Right renal pelvis (tissue), 4 donors: ENCODE data around the gene SLC34A1. TPM values are rescaled to one million over a fixed set of nuclear protein-coding genes. Genes with fewer than 3 reads are reported as not detected.

Experiments
- DNase-seq, 4 donors: peaks; one replicate each; pipeline ENCODE4 v3.0.0-alpha.2; 2013; ENCODE audit warnings: low read depth in 4 of 4, low spot score in 3 of 4, missing footprints in 1 of 4
- polyA plus RNA-seq, 4 donors: library from polyadenylated mRNA; unstranded; fragments of 120-200 nt; gene quantifications; one replicate each; pipeline ENCODE4 v1.2.1, GENCODE V29; 2013; ENCODE audit not compliant: insufficient read length in 4 of 4

Gene SLC34A1
- polyA plus RNA-seq, 4 donors, result 134 to 198 (median 174) TPM

- DNase-seq, result no peak
These were observed 1.5 kb downstream of the SLC34A1 start for GRCh38 chr5:177385720-177386119.

GRCh38 chr5:177386542-177386941, 2.3 kb downstream of the SLC34A1 start:
- no peak for DNase-seq

- no peak for DNase-seq
These were observed 3.2 kb downstream of the SLC34A1 start for GRCh38 chr5:177387405-177387804.

GRCh38 chr5:177388521-177389052, 4.4 kb downstream of the SLC34A1 start:
- no peak for DNase-seq

- no peak for DNase-seq
These were observed 5.3 kb downstream of the SLC34A1 start for GRCh38 chr5:177389241-177390169.

- DNase-seq, result peak in 3 of 4 donors; percentile 81 to 85 (median 84)
These were observed 6.4 kb downstream of the SLC34A1 start for GRCh38 chr5:177390363-177391300.

- DNase-seq, result no peak
These were observed 8.5 kb downstream of the SLC34A1 start for GRCh38 chr5:177392765-177393164.

GRCh38 chr5:177393206-177393765, 9.1 kb downstream of the SLC34A1 start:
- DNase-seq, result no peak

GRCh38 chr5:177393990-177394389, 9.8 kb downstream of the SLC34A1 start:
- no peak for DNase-seq

GRCh38 chr5:177396078-177396477, 11.8 kb downstream of the SLC34A1 start:
- DNase-seq, result no peak

- DNase-seq, result no peak
These were observed 12.6 kb downstream of the SLC34A1 start for GRCh38 chr5:177396807-177397206.

- DNase-seq, result no peak
These were observed 13.7 kb downstream of the SLC34A1 start for GRCh38 chr5:177397875-177398390.

- DNase-seq, result no peak
These were observed 16.0 kb downstream of the SLC34A1 start, which contains the start of gene PFN3 for GRCh38 chr5:177399997-177400868. TSS of gene PFN3 (minus strand) at chr5:177400661. CDS start at chr5:177400576, 85 bp downstream.

- no peak for DNase-seq
These were observed 18.2 kb downstream of the SLC34A1 start for GRCh38 chr5:177402271-177403043.

- DNase-seq, result no peak
These were observed 19.0 kb downstream of the SLC34A1 start for GRCh38 chr5:177403102-177403791.

GRCh38 chr5:177403792-177404640, 19.8 kb downstream of the SLC34A1 start:
- DNase-seq, result peak in 1 of 4 donors; percentile 63

GRCh38 chr5:177404641-177405179, 20.5 kb downstream of the SLC34A1 start:
- no peak for DNase-seq
